Measurements from ENCODE around the gene TTC21B.

DNA sequence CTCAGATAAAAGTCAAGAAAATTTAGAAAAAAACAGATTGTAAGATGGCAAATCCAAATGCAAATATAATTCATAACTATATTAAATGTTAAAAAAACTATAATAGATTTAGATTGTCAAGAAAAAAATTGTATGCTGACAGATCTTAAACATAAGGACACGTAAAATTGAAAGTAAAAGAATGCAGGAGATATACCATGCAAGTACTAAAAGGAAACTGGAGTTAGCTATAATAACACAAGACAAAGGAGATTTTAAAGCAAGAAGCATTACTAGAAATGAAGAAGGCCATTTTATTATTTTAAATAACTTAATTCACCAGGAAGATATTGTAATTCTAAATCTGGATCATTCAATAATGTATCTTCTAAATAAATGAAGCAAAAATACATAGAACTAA, 48.3 kb downstream of the TTC21B start:
- TF ChIP-seq ZNF132 (tag by site-specific recombination; IDR thresholded peaks at IDR 0.05; ENCODE audit: borderline replicate concordance) (no peak), FEZF1 (tag by site-specific recombination; IDR thresholded peaks at IDR 0.05) (no peak)
- TF ChIP-seq, protein P1, sequence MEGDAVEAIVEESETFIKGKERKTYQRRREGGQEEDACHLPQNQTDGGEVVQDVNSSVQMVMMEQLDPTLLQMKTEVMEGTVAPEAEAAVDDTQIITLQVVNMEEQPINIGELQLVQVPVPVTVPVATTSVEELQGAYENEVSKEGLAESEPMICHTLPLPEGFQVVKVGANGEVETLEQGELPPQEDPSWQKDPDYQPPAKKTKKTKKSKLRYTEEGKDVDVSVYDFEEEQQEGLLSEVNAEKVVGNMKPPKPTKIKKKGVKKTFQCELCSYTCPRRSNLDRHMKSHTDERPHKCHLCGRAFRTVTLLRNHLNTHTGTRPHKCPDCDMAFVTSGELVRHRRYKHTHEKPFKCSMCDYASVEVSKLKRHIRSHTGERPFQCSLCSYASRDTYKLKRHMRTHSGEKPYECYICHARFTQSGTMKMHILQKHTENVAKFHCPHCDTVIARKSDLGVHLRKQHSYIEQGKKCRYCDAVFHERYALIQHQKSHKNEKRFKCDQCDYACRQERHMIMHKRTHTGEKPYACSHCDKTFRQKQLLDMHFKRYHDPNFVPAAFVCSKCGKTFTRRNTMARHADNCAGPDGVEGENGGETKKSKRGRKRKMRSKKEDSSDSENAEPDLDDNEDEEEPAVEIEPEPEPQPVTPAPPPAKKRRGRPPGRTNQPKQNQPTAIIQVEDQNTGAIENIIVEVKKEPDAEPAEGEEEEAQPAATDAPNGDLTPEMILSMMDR (tag by site-specific recombination; IDR thresholded peaks at IDR 0.05) = no peak
